CD14-positive monocyte (primary cell): ENCODE data around the gene SPG7. TPM values are rescaled to one million over a fixed set of nuclear protein-coding genes. Genes with fewer than 3 reads are reported as not detected.

Experiments used
- DNase-seq, 3 donors: peaks; one replicate each; pipeline ENCODE4 v3.0.0-alpha.2; 2011 to 2022
- H2AFZ ChIP-seq: 2 replicates; pipeline ENCODE4 v1.6.0; 2012; ENCODE audit warnings: mild to moderate bottlenecking, low read depth, low read length, inconsistent platforms; ENCODE audit not compliant: insufficient read depth, poor library complexity, severe bottlenecking
- H3K27ac ChIP-seq, 2 donors: 1 replicate in 1 of 2; 2 replicates in 1 of 2; pipeline ENCODE4 v1.5.1; 2012 to 2013; ENCODE audit warnings: low read length in 2 of 2, control low read depth in 1 of 2, inconsistent platforms in 1 of 2, low read depth in 1 of 2, mild to moderate bottlenecking in 1 of 2
- H3K27me3 ChIP-seq, 2 donors: one replicate each; pipeline versions ENCODE4 v1.6.0 to v1.6.1; 2011 to 2013; ENCODE audit warnings: low read length in 2 of 2; ENCODE audit not compliant: control insufficient read depth in 2 of 2, insufficient read depth in 2 of 2
- H3K36me3 ChIP-seq, 2 donors: replicated peaks in 1 of 2; 1 replicate in 1 of 2; 2 replicates in 1 of 2; pipeline versions ENCODE4 v1.5.1 to v1.6.1; 2012 to 2013; ENCODE audit warnings: low read length in 2 of 2, control low read depth in 1 of 2, inconsistent platforms in 1 of 2, mild to moderate bottlenecking in 1 of 2; ENCODE audit not compliant: insufficient read depth in 2 of 2, control insufficient read depth in 1 of 2
- H3K4me1 ChIP-seq, 2 donors: 1 replicate in 1 of 2; 2 replicates in 1 of 2; pipeline versions ENCODE4 v1.5.1 to v1.6.1; 2012 to 2013; ENCODE audit warnings: low read length in 2 of 2, control low read depth in 1 of 2, inconsistent platforms in 1 of 2, mild to moderate bottlenecking in 1 of 2, moderate library complexity in 1 of 2; ENCODE audit not compliant: insufficient read depth in 2 of 2, control insufficient read depth in 1 of 2
- H3K4me2 ChIP-seq: replicated peaks from 2 replicates; pipeline ENCODE3; 2012; ENCODE audit warnings: low read length, moderate library complexity, mild to moderate bottlenecking; ENCODE audit not compliant: poor library complexity, severe bottlenecking; ENCODE audit errors: extremely low read depth
- H3K4me3 ChIP-seq, 3 experiments: fragments of 200-600 bp in 1 of 3; sonication (generic) in 1 of 3; replicated peaks in 1 of 3; 1 replicate in 2 of 3; 2 replicates in 1 of 3; pipeline ENCODE4 v1.5.1; 2011 to 2013; ENCODE audit warnings: low read length in 3 of 3, mild to moderate bottlenecking in 3 of 3, control low read depth in 2 of 3, low read depth in 2 of 3, inconsistent platforms in 1 of 3, moderate library complexity in 1 of 3
- H3K79me2 ChIP-seq: 2 replicates; pipeline ENCODE4 v1.6.0; 2012; ENCODE audit warnings: mild to moderate bottlenecking, control low read depth, inconsistent platforms, low read length, moderate library complexity; ENCODE audit not compliant: insufficient read depth
- H3K9ac ChIP-seq: 2 replicates; pipeline ENCODE4 v1.6.0; 2017; ENCODE audit warnings: low read length, mild to moderate bottlenecking; ENCODE audit not compliant: insufficient read depth, poor library complexity, severe bottlenecking
- H3K9me3 ChIP-seq, 2 donors: replicated peaks in 1 of 2; 1 replicate in 1 of 2; 2 replicates in 1 of 2; pipeline versions ENCODE4 v1.5.1 to v1.6.1; 2012 to 2013; ENCODE audit warnings: low read length in 2 of 2, control low read depth in 1 of 2; ENCODE audit not compliant: control insufficient read depth in 1 of 2, insufficient read depth in 1 of 2
- H4K20me1 ChIP-seq: 2 replicates; pipeline ENCODE4 v1.6.0; 2012; ENCODE audit warnings: mild to moderate bottlenecking, low read length, control low read depth, moderate library complexity; ENCODE audit not compliant: insufficient read depth
- H3K27ac Mint-ChIP-seq, 7 donors: one replicate each; pipeline ENCODE4 v1.8.0; 2020; ENCODE audit warnings: mild to moderate bottlenecking in 7 of 7, mixed read lengths in 7 of 7, moderate library complexity in 6 of 7, inconsistent platforms in 2 of 7
- H3K27me3 Mint-ChIP-seq, 3 donors: one replicate each; pipeline ENCODE4 v1.8.0; 2021 to 2022; ENCODE audit warnings: low read depth in 3 of 3, mild to moderate bottlenecking in 3 of 3, mixed read lengths in 3 of 3, moderate library complexity in 3 of 3, inconsistent platforms in 1 of 3
- H3K36me3 Mint-ChIP-seq, 2 donors: one replicate each; pipeline ENCODE4 v1.8.0; 2020; ENCODE audit warnings: mixed read lengths in 2 of 2, inconsistent platforms in 1 of 2, mild to moderate bottlenecking in 1 of 2
- H3K4me1 Mint-ChIP-seq: one replicate; pipeline ENCODE4 v1.8.0; 2020; ENCODE audit warnings: mild to moderate bottlenecking, mixed read lengths
- H3K4me3 Mint-ChIP-seq, 2 donors: one replicate each; pipeline ENCODE4 v1.8.0; 2020; ENCODE audit warnings: mild to moderate bottlenecking in 2 of 2, mixed read lengths in 2 of 2, moderate library complexity in 1 of 2
- H3K9me3 Mint-ChIP-seq, 7 donors: one replicate each; pipeline ENCODE4 v1.8.0; 2020 to 2022; ENCODE audit warnings: mixed read lengths in 7 of 7, mild to moderate bottlenecking in 6 of 7, moderate library complexity in 6 of 7, inconsistent platforms in 2 of 7
- CTCF ChIP-seq: fragments of 200-600 bp; IDR thresholded peaks from one replicate; pipeline ENCODE4 v1.8.0; 2022; ENCODE audit warnings: antibody characterized with exemption, mild to moderate bottlenecking
- WGBS: methylation state at CpG from one replicate; pipeline ENCODE4 v1.1.5; 2013; ENCODE audit warnings: missing lambda C conversion rate; ENCODE audit not compliant: insufficient coverage; 5-methylcytosine and 5-hydroxymethylcytosine counted together
- intact Hi-C, 2 donors: fragments of 100-400 bp; cut with micrococcal nuclease; formaldehyde crosslinking; loops; one replicate each; pipeline versions ENCODE4 v1.15.0 to v1.15.1; 2023
- polyA plus RNA-seq, 3 donors: library from polyadenylated mRNA; depleted of rRNA in 1 of 3; unstranded in 2 of 3; stranded (reverse) in 1 of 3; fragments of 300-500 nt in 2 of 3; fragments of >200 nt in 1 of 3; fragmentation: Illumina TruSeq in 2 of 3; gene quantifications; 1 replicate in 2 of 3; 2 replicates in 1 of 3; pipeline ENCODE4 v1.2.3, GENCODE V29; 2012 to 2021

The SPG7 gene
- polyA plus RNA-seq, 3 donors = 30.3 to 120 (median 34.4) TPM

- Histone ChIP-seq H3K4me2 (peak overlapping the region; percentile 70), H3K79me2 (no peaks in the 10 kb centered on the region), H3K27ac (no peak overlapping the region), H4K20me1 (no peaks in the 10 kb centered on the region), H3K9ac (peak overlapping the region; percentile 38), H3K9me3 (no peaks in the 10 kb centered on the region), H3K36me3 (no peaks in the 10 kb centered on the region), H3K27me3 (peaks cover 15 to 41% of the 10 kb centered on the region in 2 donors), H2AFZ (peak overlapping the region; percentile 53), H3K4me3 (peak overlapping the region in 1 of 3 experiments; percentile 61), H3K4me1 (peaks cover 10 to 20% of the 10 kb centered on the region in 2 donors)
- Mint-ChIP-seq H3K4me1 (peaks cover 12% of the 10 kb centered on the region), H3K27me3 (peaks cover 39 to 62% (median 44%) of the 10 kb centered on the region in 3 donors), H3K27ac (no peak overlapping the region), H3K9me3 (peaks cover 0 to 4% (median 3%) of the 10 kb centered on the region in 7 donors), H3K4me3 (peak overlapping the region; percentile 61 to 80), H3K36me3 (no peaks in the 10 kb centered on the region)
- under 1% methylated on average over 48 of the region's 55 CpGs for WGBS
- peak; percentile 16 to 39 (median 18) for DNase-seq
- intact Hi-C loops = loop anchor here (5.0 to 10.0 kb wide), 2 partner anchors 68 to 70 kb away; no protein-coding TSS in a partner anchor
- peak; percentile 85 for TF ChIP-seq CTCF
These were observed 66.6 kb downstream of the SPG7 start for GRCh38 chr16:89574681-89575246.

GRCh38 chr16:89575247-89576152, 67.3 kb downstream of the SPG7 start, which contains the start of gene CPNE7:
TSS of gene CPNE7 (plus strand) at chr16:89575758. CDS start at chr16:89575898, 140 bp downstream.
- Mint-ChIP-seq H3K36me3 (no peaks in the 10 kb centered on the region), H3K4me1 (peaks cover 12% of the 10 kb centered on the region), H3K4me3 (peak within 1 kb of the TSS; percentile 61 to 80), H3K27ac (no peak within 1 kb of the TSS), H3K9me3 (peaks cover 0 to 4% (median 3%) of the 10 kb centered on the region in 7 donors), H3K27me3 (peaks cover 37 to 58% (median 44%) of the 10 kb centered on the region in 3 donors)
- no peak for TF ChIP-seq CTCF
- H2AFZ ChIP-seq = peak within 1 kb of the TSS; percentile 53
- H3K9ac ChIP-seq = peak within 1 kb of the TSS; percentile 38
- no peak for DNase-seq
- H3K9me3 ChIP-seq = peaks cover 0 to 1% of the 10 kb centered on the region in 2 donors
- H3K4me1 ChIP-seq = peaks cover 10 to 20% of the 10 kb centered on the region in 2 donors
- H3K4me3 ChIP-seq = peak within 1 kb of the TSS in 2 of 3 experiments; percentile 4 to 61
- H3K27ac ChIP-seq = no peak within 1 kb of the TSS
- intact Hi-C loops = loop anchor here (5.0 to 10.0 kb wide), 2 partner anchors 67 to 69 kb away; no protein-coding TSS in a partner anchor
- no peaks in the 10 kb centered on the region for H3K36me3 ChIP-seq
- peak within 1 kb of the TSS; percentile 70 for H3K4me2 ChIP-seq
- WGBS = 1% methylated on average over 95 of the region's 103 CpGs
- H3K79me2 ChIP-seq = no peaks in the 10 kb centered on the region
- no peaks in the 10 kb centered on the region for H4K20me1 ChIP-seq
- peaks cover 15 to 41% of the 10 kb centered on the region in 2 donors for H3K27me3 ChIP-seq
